Body of pancreas (tissue), 4 donors: Measurements from ENCODE around the gene CCDC154. TPM values are rescaled to one million over a fixed set of nuclear protein-coding genes. Genes with fewer than 3 reads are reported as not detected.

ENCODE experiments used
- ATAC-seq: fragments of 150-250 bp; one replicate; pipeline ENCODE4 v1.9.1; 2016
- DNase-seq, 4 donors: peaks; one replicate each; pipeline ENCODE4 v3.0.0-alpha.2; 2019
- H3K27ac ChIP-seq, 4 donors: fragments of 200-600 bp; sonication (generic); 1 replicate in 3 of 4; 2 replicates in 1 of 4; pipeline versions ENCODE4 v1.5.1 to v1.6.1; 2016 to 2019; ENCODE audit warnings: mild to moderate bottlenecking in 1 of 4, mixed read lengths in 1 of 4, moderate library complexity in 1 of 4
- H3K27me3 ChIP-seq, 2 donors: fragments of 200-600 bp; sonication (generic); one replicate each; pipeline ENCODE4 v1.6.0; 2016; ENCODE audit warnings: mild to moderate bottlenecking in 1 of 2
- H3K36me3 ChIP-seq, 2 donors: fragments of 200-600 bp; sonication (generic); replicated peaks in 1 of 2; 2 replicates each; pipeline ENCODE4 v1.5.1; 2016; ENCODE audit warnings: low read depth in 2 of 2; ENCODE audit not compliant: insufficient read depth in 1 of 2
- H3K4me1 ChIP-seq: fragments of 200-600 bp; sonication (generic); one replicate; pipeline ENCODE4 v1.6.0; 2016
- H3K4me3 ChIP-seq, 2 donors: fragments of 200-600 bp; sonication (generic); 1 replicate in 1 of 2; 2 replicates in 1 of 2; pipeline ENCODE4 v1.5.1; 2016 to 2019
- H3K9me3 ChIP-seq, 3 donors: fragments of 200-600 bp; sonication (generic); 1 replicate in 2 of 3; 2 replicates in 1 of 3; pipeline ENCODE4 v1.5.1; 2016
- CTCF ChIP-seq, 7 experiments: fragments of 450-650 bp in 4 of 7; fragments of 200-600 bp in 3 of 7; sonication (generic) in 3 of 7; IDR thresholded peaks; one replicate each; pipeline ENCODE4 v1.5.1; 2016 to 2019; ENCODE audit warnings: antibody characterized with exemption in 7 of 7
- POLR2A ChIP-seq, 3 donors: fragments of 450-650 bp; IDR thresholded peaks; one replicate each; pipeline ENCODE4 v1.6.1; 2016; ENCODE audit warnings: antibody characterized with exemption in 3 of 3, mild to moderate bottlenecking in 2 of 3
- WGBS, 2 donors: methylation state at CpG; one replicate each; pipeline ENCODE4 v1.1.5; 2017; 5-methylcytosine and 5-hydroxymethylcytosine counted together
- intact Hi-C: fragments of 100-400 bp; cut with DNase I; formaldehyde crosslinking; loops from one replicate; pipeline ENCODE4 v1.15.1; 2023
- total RNA-seq, 2 donors: library from RNA; depleted of rRNA; stranded (reverse); fragments of >200 nt; gene quantifications; one replicate each; pipeline ENCODE4 v1.1.0, GENCODE V29; 2016

The CCDC154 gene
- total RNA-seq, 2 donors from 2014 or later: 2.1 to 2.3 TPM

GRCh38 chr16:1492082-1492922 is 47.9 kb upstream of the CCDC154 start:
- no peak for TF ChIP-seq POLR2A (IDR thresholded peaks at IDR 0.05)
- TF ChIP-seq CTCF (IDR thresholded peaks at IDR 0.05): no peak
- H3K4me1 ChIP-seq: peaks cover 21% of the 10 kb centered on the region
- no peaks in the 10 kb centered on the region for H3K9me3 ChIP-seq
- 59 to 72% methylated on average over 23 of the region's 23 CpGs for WGBS, 2 donors
- peak overlapping the region in 3 of 4 donors; percentile 76 to 95 (median 90) for H3K27ac ChIP-seq
- peaks cover 0 to 1% of the 10 kb centered on the region in 2 donors for H3K36me3 ChIP-seq
- H3K27me3 ChIP-seq: no peaks in the 10 kb centered on the region
- H3K4me3 ChIP-seq: no peak overlapping the region
- DNase-seq (no peak), ATAC-seq (no peak)
- intact Hi-C loops: no loop called here

- intact Hi-C loops: no loop called here
- 79 to 92% methylated on average over 11 to 12 of the region's 12 CpGs for WGBS, 2 donors
Measured at GRCh38 chr16:1491327-1491726, 47.0 kb upstream of the CCDC154 start.

GRCh38 chr16:1489077-1489476 is 44.7 kb upstream of the CCDC154 start:
- no peak for ATAC-seq
- TF ChIP-seq CTCF (IDR thresholded peaks at IDR 0.05) (no peak), POLR2A (IDR thresholded peaks at IDR 0.05) (no peak)
- Histone ChIP-seq H3K27ac (no peak overlapping the region), H3K36me3 (no peaks in the 10 kb centered on the region), H3K9me3 (no peaks in the 10 kb centered on the region), H3K27me3 (no peaks in the 10 kb centered on the region), H3K4me3 (no peak overlapping the region), H3K4me1 (peaks cover 12% of the 10 kb centered on the region)
- WGBS, 2 donors: 80 to 83% methylated on average over 12 of the region's 12 CpGs
- DNase-seq: no peak
- intact Hi-C loops: no loop called here

More at GRCh38 chr16:1491327-1491726, 47.0 kb upstream of the CCDC154 start:
- Histone ChIP-seq H3K9me3 (no peaks in the 10 kb centered on the region), H3K4me1 (peaks cover 21% of the 10 kb centered on the region), H3K36me3 (no peaks in the 10 kb centered on the region), H3K27ac (no peak overlapping the region), H3K4me3 (no peak overlapping the region), H3K27me3 (no peaks in the 10 kb centered on the region)
- TF ChIP-seq POLR2A (IDR thresholded peaks at IDR 0.05) (no peak), CTCF (IDR thresholded peaks at IDR 0.05) (no peak)
- no peak for ATAC-seq
- DNase-seq: no peak

GRCh38 chr16:1488619-1489018 is 44.3 kb upstream of the CCDC154 start, which contains the start of gene PTX4:
Gene PTX4 (minus strand): TSS chr16:1488944. CDS start chr16:1488909, 35 bp downstream.
- Histone ChIP-seq H3K4me3 (no peak within 1 kb of the TSS), H3K36me3 (no peaks in the 10 kb centered on the region), H3K4me1 (peaks cover 9% of the 10 kb centered on the region), H3K27me3 (no peaks in the 10 kb centered on the region), H3K27ac (no peak within 1 kb of the TSS), H3K9me3 (no peaks in the 10 kb centered on the region)
- DNase-seq (no peak), ATAC-seq (no peak)
- 73 to 81% methylated on average over 16 to 19 of the region's 19 CpGs for WGBS, 2 donors
- no peak for TF ChIP-seq CTCF (IDR thresholded peaks at IDR 0.05)
- TF ChIP-seq POLR2A (IDR thresholded peaks at IDR 0.05): no peak
- intact Hi-C loops: no loop called here
